IMR-90 (cell line): ENCODE measurements around the gene MFAP2. TPM values are rescaled to one million over a fixed set of nuclear protein-coding genes. Genes with fewer than 3 reads are reported as not detected.

Source experiments
- ATAC-seq: fragments of 200-7000 bp; cut with Tn5 transposase; 2 replicates; pipeline ENCODE4 v1.9.1; 2020; ENCODE audit warnings: low read depth, mild to moderate bottlenecking, moderate library complexity
- BruUV-seq: library from RNA; stranded (reverse); fragments of 400-500 nt; replicated peaks from 2 replicates; lab custom pipeline; 2021; lab: Mats Ljungman, UMichigan
- CTCF ChIA-PET: fragments of 300-600 bp; formaldehyde crosslinking; extraction: SDS; loops from one replicate; lab custom pipeline; 2021; ENCODE audit warnings: antibody characterized with exemption; lab: Yijun Ruan, JAX
- POLR2A ChIA-PET: fragments of 300-600 bp; sonication (Branson Sonifier 250); formaldehyde crosslinking; loops from one replicate; lab custom pipeline; 2022; ENCODE audit warnings: antibody characterized with exemption; ENCODE audit not compliant: unreplicated experiment; lab: Charles Lee
- DNase-seq: peaks from one replicate; pipeline ENCODE4 v3.0.0; 2013
- H2AFZ ChIP-seq: replicated peaks from 2 replicates; pipeline ENCODE3; 2013; ENCODE audit warnings: low read length, mild to moderate bottlenecking; ENCODE audit not compliant: poor library complexity
- H2AK5ac ChIP-seq: 2 replicates; pipeline ENCODE4 v1.6.1; 2013; ENCODE audit warnings: low read depth, low read length, inconsistent platforms
- H2AK9ac ChIP-seq: replicated peaks from 2 replicates; pipeline ENCODE3; 2013; ENCODE audit warnings: mild to moderate bottlenecking, low read depth, low read length, moderate library complexity; ENCODE audit not compliant: poor library complexity
- H2BK120ac ChIP-seq: 2 replicates; pipeline ENCODE4 v1.6.1; 2013; ENCODE audit warnings: low read depth, low read length, inconsistent platforms
- H2BK15ac ChIP-seq: 3 replicates; pipeline ENCODE4 v1.6.1; 2013; ENCODE audit warnings: low read depth, low read length, inconsistent platforms
- H2BK20ac ChIP-seq: 2 replicates; pipeline ENCODE4 v1.6.1; 2013; ENCODE audit warnings: low read depth, mild to moderate bottlenecking, inconsistent platforms, low read length, moderate library complexity
- H2BK5ac ChIP-seq: 2 replicates; pipeline ENCODE4 v1.6.1; 2013; ENCODE audit warnings: mild to moderate bottlenecking, low read depth, low read length, inconsistent platforms; ENCODE audit not compliant: poor library complexity, severe bottlenecking
- H3K14ac ChIP-seq: replicated peaks from 2 replicates; pipeline ENCODE4 v1.6.1; 2013; ENCODE audit warnings: low read depth, low read length, inconsistent platforms
- H3K18ac ChIP-seq: 2 replicates; pipeline ENCODE4 v1.6.1; 2013; ENCODE audit warnings: low read depth, low read length, control low read depth
- H3K23ac ChIP-seq: 2 replicates; pipeline ENCODE4 v1.6.1; 2013; ENCODE audit warnings: low read depth, low read length, inconsistent platforms
- H3K27ac ChIP-seq: 2 replicates; pipeline ENCODE4 v1.5.1; 2013; ENCODE audit warnings: mild to moderate bottlenecking, control low read depth, low read length; ENCODE audit not compliant: insufficient read depth
- H3K27me3 ChIP-seq: 2 replicates; pipeline ENCODE4 v1.6.1; 2013; ENCODE audit warnings: low read length; ENCODE audit not compliant: control insufficient read depth, insufficient read depth
- H3K36me3 ChIP-seq: 2 replicates; pipeline ENCODE4 v1.6.1; 2013; ENCODE audit warnings: low read length, mixed read lengths; ENCODE audit not compliant: control insufficient read depth, insufficient read depth
- H3K4ac ChIP-seq: 2 replicates; pipeline ENCODE4 v1.6.1; 2013; ENCODE audit warnings: low read depth, low read length, inconsistent platforms
- H3K4me1 ChIP-seq: 2 replicates; pipeline ENCODE4 v1.6.1; 2013; ENCODE audit warnings: low read length, mixed read lengths; ENCODE audit not compliant: control insufficient read depth, insufficient read depth
- H3K4me2 ChIP-seq: 2 replicates; pipeline ENCODE4 v1.6.1; 2013; ENCODE audit warnings: low read depth, mild to moderate bottlenecking, control low read depth, low read length, moderate library complexity
- H3K4me3 ChIP-seq: 2 replicates; pipeline ENCODE4 v1.5.1; 2013; ENCODE audit warnings: low read depth, mild to moderate bottlenecking, control low read depth, low read length, moderate library complexity; ENCODE audit not compliant: insufficient read depth
- H3K56ac ChIP-seq: 2 replicates; pipeline ENCODE4 v1.6.1; 2013; ENCODE audit warnings: low read length, inconsistent platforms; ENCODE audit not compliant: insufficient read depth; ENCODE audit errors: extremely low read depth
- H3K79me1 ChIP-seq, 2 experiments: 2 replicates each; pipeline ENCODE4 v1.6.1; 2013; ENCODE audit warnings: low read length in 2 of 2, inconsistent platforms in 1 of 2, low read depth in 1 of 2
- H3K9ac ChIP-seq: 2 replicates; pipeline ENCODE4 v1.6.1; 2013; ENCODE audit warnings: low read depth, low read length, control low read depth
- H3K9me1 ChIP-seq: 2 replicates; pipeline ENCODE4 v1.6.1; 2013; ENCODE audit warnings: low read length, inconsistent platforms; ENCODE audit not compliant: insufficient read depth
- H3K9me3 ChIP-seq: 2 replicates; pipeline ENCODE4 v1.6.1; 2013; ENCODE audit warnings: low read length; ENCODE audit not compliant: control insufficient read depth, insufficient read depth
- H4K20me1 ChIP-seq: 2 replicates; pipeline ENCODE4 v1.6.1; 2013; ENCODE audit warnings: low read length, inconsistent platforms; ENCODE audit not compliant: insufficient read depth
- H4K5ac ChIP-seq: 2 replicates; pipeline ENCODE4 v1.6.1; 2013; ENCODE audit warnings: mild to moderate bottlenecking, low read depth, low read length, control low read depth
- H4K8ac ChIP-seq, 2 experiments: 2 replicates each; pipeline ENCODE4 v1.6.1; 2013; ENCODE audit warnings: low read depth in 2 of 2, low read length in 2 of 2, control low read depth in 1 of 2, inconsistent platforms in 1 of 2
- H4K91ac ChIP-seq: 2 replicates; pipeline ENCODE4 v1.6.1; 2013; ENCODE audit warnings: low read depth, low read length, inconsistent platforms; ENCODE audit not compliant: insufficient read depth
- BHLHE40 ChIP-seq: fragments of 150-350 bp; IDR thresholded peaks from 2 replicates; pipeline ENCODE4 v1.6.1; 2016; ENCODE audit warnings: mild to moderate bottlenecking, low read depth, low read length
- CEBPB ChIP-seq: IDR thresholded peaks from 2 replicates; pipeline ENCODE4 v1.6.1; 2012; ENCODE audit warnings: low read depth, low read length, improper control_type of control experiment
- CHD1 ChIP-seq: IDR thresholded peaks from 2 replicates; pipeline ENCODE4 v1.6.1; 2012; ENCODE audit warnings: low read depth, low read length, improper control_type of control experiment
- FOS ChIP-seq: fragments of 150-350 bp; IDR thresholded peaks from 2 replicates; pipeline ENCODE4 v1.6.1; 2016; ENCODE audit warnings: low read depth, low read length
- MXI1 ChIP-seq: IDR thresholded peaks from 2 replicates; pipeline ENCODE4 v1.6.1; 2012; ENCODE audit warnings: low read depth, mild to moderate bottlenecking, low read length, moderate library complexity, borderline replicate concordance
- NFE2L2 ChIP-seq: fragments of 150-350 bp; IDR thresholded peaks from 2 replicates; pipeline ENCODE4 v1.6.1; 2016; ENCODE audit warnings: low read depth, mild to moderate bottlenecking, low read length
- POLR2A ChIP-seq: IDR thresholded peaks from 2 replicates; pipeline ENCODE4 v1.6.1; 2012; ENCODE audit warnings: mild to moderate bottlenecking, low read depth, low read length
- RCOR1 ChIP-seq: IDR thresholded peaks from 2 replicates; pipeline ENCODE4 v1.6.1; 2012; ENCODE audit warnings: mild to moderate bottlenecking, low read length, improper control_type of control experiment; ENCODE audit not compliant: insufficient replicate concordance
- RFX5 ChIP-seq: IDR thresholded peaks from 2 replicates; pipeline ENCODE4 v1.8.0; 2012; ENCODE audit warnings: low read depth, mild to moderate bottlenecking, low read length, moderate library complexity
- USF2 ChIP-seq: fragments of 150-350 bp; IDR thresholded peaks from 2 replicates; pipeline ENCODE4 v1.6.1; 2017; ENCODE audit warnings: mild to moderate bottlenecking, antibody characterized with exemption, low read length, low read depth
- WGBS, 2 experiments: methylation state at CpG; one replicate each; pipeline versions ENCODE4 v1.1.5 to v1.1.7; 2013; ENCODE audit warnings: missing lambda C conversion rate in 2 of 2; ENCODE audit not compliant: insufficient read length in 1 of 2; ENCODE audit errors: extremely low coverage in 2 of 2; 5-methylcytosine and 5-hydroxymethylcytosine counted together
- dilution Hi-C: fragments of 300-500 bp; cut with HindIII; formaldehyde crosslinking; loops from one replicate; pipeline ENCODE4 v1.14.3; 2018; ENCODE audit warnings: low sequenced_read_pairs; ENCODE audit not compliant: unreplicated experiment
- in situ Hi-C: fragments of 300-500 bp; cut with MboI; formaldehyde crosslinking; loops from 3 replicates; pipeline ENCODE4 v1.14.3; 2019; ENCODE audit warnings: low sequenced_read_pairs, inconsistent platforms, mixed read lengths
- intact Hi-C: fragments of 100-400 bp; cut with micrococcal nuclease; formaldehyde crosslinking; loops from 2 replicates; pipeline ENCODE4 v1.10.0; 2022
- polyA plus RNA-seq, 3 experiments: library from polyadenylated mRNA; depleted of rRNA; stranded (reverse); fragments of >200 nt; gene quantifications; 2 replicates each; pipeline ENCODE4 v1.2.3, GENCODE V29; 2012; ENCODE audit warnings: low replicate concordance in 1 of 3
- total RNA-seq: library from RNA; depleted of rRNA; stranded (reverse); fragments of >200 nt; gene quantifications from 2 replicates; pipeline ENCODE4 v1.2.3, GENCODE V29; 2012
- TF ChIP-seq, protein P1 (sequence below): fragments of 150-350 bp; IDR thresholded peaks from 2 replicates; pipeline ENCODE4 v1.6.1; 2016; ENCODE audit warnings: low read depth, mild to moderate bottlenecking, low read length, moderate library complexity, borderline replicate concordance

The MFAP2 gene
- total and polyA plus RNA-seq, 2 of the 4 experiments (the other 2 are of a cell fraction) = 3.9 to 13.9 TPM

- H4K91ac ChIP-seq = peak overlapping the region; percentile 41; the same call in 1 of the 2 replicates
- no peak overlapping the region for H2AK5ac ChIP-seq
- no peak overlapping the region for H2BK120ac ChIP-seq
- no peak overlapping the region for H3K9ac ChIP-seq
- 98% methylated on average over 14 of the region's 21 CpGs; no CpG with 5 or more reads in 1 of the 2 experiments for WGBS, 2 experiments
- in situ Hi-C loops = no loop called here
- peaks cover 7% of the 10 kb centered on the region for H3K4me1 ChIP-seq
- ChIA-PET POLR2A (no interaction called here), CTCF (no interaction called here)
- H3K4ac ChIP-seq = no peak overlapping the region
- TF ChIP-seq FOS (no peak), BHLHE40 (no peak), POLR2A (no peak), MXI1 (no peak), CEBPB (no peak), NFE2L2 (no peak), CHD1 (no peak), USF2 (no peak), RFX5 (no peak), RCOR1 (no peak)
- TF ChIP-seq, protein P1, sequence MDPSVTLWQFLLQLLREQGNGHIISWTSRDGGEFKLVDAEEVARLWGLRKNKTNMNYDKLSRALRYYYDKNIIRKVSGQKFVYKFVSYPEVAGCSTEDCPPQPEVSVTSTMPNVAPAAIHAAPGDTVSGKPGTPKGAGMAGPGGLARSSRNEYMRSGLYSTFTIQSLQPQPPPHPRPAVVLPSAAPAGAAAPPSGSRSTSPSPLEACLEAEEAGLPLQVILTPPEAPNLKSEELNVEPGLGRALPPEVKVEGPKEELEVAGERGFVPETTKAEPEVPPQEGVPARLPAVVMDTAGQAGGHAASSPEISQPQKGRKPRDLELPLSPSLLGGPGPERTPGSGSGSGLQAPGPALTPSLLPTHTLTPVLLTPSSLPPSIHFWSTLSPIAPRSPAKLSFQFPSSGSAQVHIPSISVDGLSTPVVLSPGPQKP = no peak
- H2AFZ ChIP-seq = no peak overlapping the region
- H3K4me3 ChIP-seq = no peak overlapping the region
- ATAC-seq (no peak), DNase-seq (no peak)
- H3K36me3 ChIP-seq = peaks cover 14% of the 10 kb centered on the region; the same call in 1 of the 2 replicates
- dilution Hi-C loops = no loop called here
- H3K23ac ChIP-seq = no peak overlapping the region
- H2BK15ac ChIP-seq = no peak overlapping the region
- peaks cover 12% of the 10 kb centered on the region for H4K20me1 ChIP-seq
- H2BK5ac ChIP-seq = no peak overlapping the region
- H3K4me2 ChIP-seq = no peak overlapping the region
- no peaks in the 10 kb centered on the region; the same call in 1 of the 2 replicates for H3K27me3 ChIP-seq
- no peak overlapping the region for H4K5ac ChIP-seq
- H3K79me1 ChIP-seq = no peaks in the 10 kb centered on the region
- no TSS peak for BruUV-seq
- intact Hi-C loops = no loop called here
- H3K27ac ChIP-seq = no peak overlapping the region
- no peak overlapping the region for H3K56ac ChIP-seq
- no peak overlapping the region for H4K8ac ChIP-seq
- no peak overlapping the region for H3K14ac ChIP-seq
- no peak overlapping the region; the same call in 1 of the 2 replicates for H3K18ac ChIP-seq
- no peak overlapping the region for H2AK9ac ChIP-seq
- no peaks in the 10 kb centered on the region for H3K9me3 ChIP-seq
- no peaks in the 10 kb centered on the region for H3K9me1 ChIP-seq
- H2BK20ac ChIP-seq = no peak overlapping the region
These were observed 12.5 kb downstream of the MFAP2 start for GRCh38 chr1:16967962-16968361.
